GM06990 (cell line): ENCODE results near the gene BCAS3.

Experiments used
- DNase-seq: peaks from one replicate; pipeline ENCODE4 v3.0.0-alpha.2; 2011; ENCODE audit not compliant: insufficient read length; ENCODE audit errors: extremely low read depth
- H3K27me3 ChIP-seq: replicated peaks from 2 replicates; pipeline ENCODE4 v1.6.0; 2011; ENCODE audit warnings: low read length; ENCODE audit not compliant: control insufficient read depth, insufficient read depth
- H3K36me3 ChIP-seq: 2 replicates; pipeline ENCODE4 v1.5.1; 2011; ENCODE audit warnings: low read length; ENCODE audit not compliant: control insufficient read depth, insufficient read depth
- H3K4me3 ChIP-seq: replicated peaks from 2 replicates; pipeline ENCODE4 v1.5.1; 2011; ENCODE audit warnings: low read depth, mild to moderate bottlenecking, control low read depth, low read length
- CTCF ChIP-seq: IDR thresholded peaks from 2 replicates; pipeline ENCODE4 v1.5.1; 2011; ENCODE audit warnings: low read length, control low read depth, mild to moderate bottlenecking, inconsistent platforms; ENCODE audit not compliant: insufficient read depth, poor library complexity, severe bottlenecking

Gene BCAS3

GRCh38 chr17:61286449-61286848 is 608.8 kb downstream of the BCAS3 start:
- Histone ChIP-seq H3K27me3 (no peaks in the 10 kb centered on the region), H3K4me3 (no peak overlapping the region), H3K36me3 (no peaks in the 10 kb centered on the region)
- no peak for DNase-seq
- TF ChIP-seq CTCF, result no peak

- DNase-seq, result no peak
- H3K4me3 ChIP-seq, result no peak overlapping the region
- TF ChIP-seq CTCF, result no peak
- H3K36me3 ChIP-seq, result no peaks in the 10 kb centered on the region
- H3K27me3 ChIP-seq, result no peaks in the 10 kb centered on the region
Measured at GRCh38 chr17:61289408-61290385, 612.0 kb downstream of the BCAS3 start.

GRCh38 chr17:61291451-61292285 is 614.0 kb downstream of the BCAS3 start:
- Histone ChIP-seq H3K27me3 (no peaks in the 10 kb centered on the region), H3K4me3 (no peak overlapping the region), H3K36me3 (no peaks in the 10 kb centered on the region)
- no peak for TF ChIP-seq CTCF
- no peak for DNase-seq

GRCh38 chr17:61294286-61294685 is 616.6 kb downstream of the BCAS3 start:
- Histone ChIP-seq H3K36me3 (no peaks in the 10 kb centered on the region), H3K27me3 (no peaks in the 10 kb centered on the region), H3K4me3 (no peak overlapping the region)
- no peak for TF ChIP-seq CTCF
- DNase-seq, result no peak

- Histone ChIP-seq H3K27me3 (no peaks in the 10 kb centered on the region), H3K36me3 (no peaks in the 10 kb centered on the region), H3K4me3 (no peak overlapping the region)
- no peak for TF ChIP-seq CTCF
- DNase-seq, result no peak
Measured at GRCh38 chr17:61294777-61295176, 617.1 kb downstream of the BCAS3 start.
